PC-3 (cell line): ENCODE results near the gene ANP32E.

Source experiments
- EZH2 ChIP-seq: fragments of 300-600 bp; sonication (generic); IDR thresholded peaks from one replicate; pipeline ENCODE4 v1.6.1; 2017; ENCODE audit warnings: antibody characterized with exemption, mild to moderate bottlenecking, low read length; ENCODE audit not compliant: unreplicated experiment
- EZH2phosphoT487 ChIP-seq: fragments of 300-600 bp; sonication (generic); IDR thresholded peaks from 2 replicates; pipeline ENCODE4 v1.6.1; 2018; ENCODE audit warnings: mild to moderate bottlenecking, antibody characterized with exemption, low read length, borderline replicate concordance
- TF ChIP-seq, protein P1 (sequence below): fragments of 300-600 bp; sonication (generic); conservative IDR thresholded peaks from 2 replicates; pipeline ENCODE4 v1.5.1; 2017; ENCODE audit warnings: antibody characterized with exemption, low read depth, mild to moderate bottlenecking, low read length

DNA sequence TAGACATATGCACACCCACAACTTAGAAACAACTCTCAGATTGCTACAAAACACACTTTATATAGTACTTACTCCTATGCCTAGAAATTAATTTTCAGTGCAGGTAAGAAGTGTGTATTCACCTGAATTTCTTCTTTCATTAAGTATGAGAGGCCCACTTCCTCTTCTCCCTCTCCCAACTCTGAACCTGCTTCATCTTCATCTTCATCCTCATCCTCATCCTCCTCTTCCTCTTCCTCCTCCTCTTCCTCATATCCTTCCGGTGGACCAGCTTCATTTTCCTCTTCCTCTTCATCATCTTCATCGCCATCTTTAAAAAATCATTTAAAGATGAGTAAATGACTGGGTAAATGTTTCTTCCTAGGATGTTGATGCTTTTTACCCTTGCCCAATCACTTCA, 9.4 kb downstream of the ANP32E start:
- TF ChIP-seq, protein P1, sequence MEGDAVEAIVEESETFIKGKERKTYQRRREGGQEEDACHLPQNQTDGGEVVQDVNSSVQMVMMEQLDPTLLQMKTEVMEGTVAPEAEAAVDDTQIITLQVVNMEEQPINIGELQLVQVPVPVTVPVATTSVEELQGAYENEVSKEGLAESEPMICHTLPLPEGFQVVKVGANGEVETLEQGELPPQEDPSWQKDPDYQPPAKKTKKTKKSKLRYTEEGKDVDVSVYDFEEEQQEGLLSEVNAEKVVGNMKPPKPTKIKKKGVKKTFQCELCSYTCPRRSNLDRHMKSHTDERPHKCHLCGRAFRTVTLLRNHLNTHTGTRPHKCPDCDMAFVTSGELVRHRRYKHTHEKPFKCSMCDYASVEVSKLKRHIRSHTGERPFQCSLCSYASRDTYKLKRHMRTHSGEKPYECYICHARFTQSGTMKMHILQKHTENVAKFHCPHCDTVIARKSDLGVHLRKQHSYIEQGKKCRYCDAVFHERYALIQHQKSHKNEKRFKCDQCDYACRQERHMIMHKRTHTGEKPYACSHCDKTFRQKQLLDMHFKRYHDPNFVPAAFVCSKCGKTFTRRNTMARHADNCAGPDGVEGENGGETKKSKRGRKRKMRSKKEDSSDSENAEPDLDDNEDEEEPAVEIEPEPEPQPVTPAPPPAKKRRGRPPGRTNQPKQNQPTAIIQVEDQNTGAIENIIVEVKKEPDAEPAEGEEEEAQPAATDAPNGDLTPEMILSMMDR, result no peak
- TF ChIP-seq EZH2phosphoT487 (no peak), EZH2 (no peak)
